ENCODE results near the gene NUBP2.

NUBP2 gene, protein sequence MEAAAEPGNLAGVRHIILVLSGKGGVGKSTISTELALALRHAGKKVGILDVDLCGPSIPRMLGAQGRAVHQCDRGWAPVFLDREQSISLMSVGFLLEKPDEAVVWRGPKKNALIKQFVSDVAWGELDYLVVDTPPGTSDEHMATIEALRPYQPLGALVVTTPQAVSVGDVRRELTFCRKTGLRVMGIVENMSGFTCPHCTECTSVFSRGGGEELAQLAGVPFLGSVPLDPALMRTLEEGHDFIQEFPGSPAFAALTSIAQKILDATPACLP

DNA sequence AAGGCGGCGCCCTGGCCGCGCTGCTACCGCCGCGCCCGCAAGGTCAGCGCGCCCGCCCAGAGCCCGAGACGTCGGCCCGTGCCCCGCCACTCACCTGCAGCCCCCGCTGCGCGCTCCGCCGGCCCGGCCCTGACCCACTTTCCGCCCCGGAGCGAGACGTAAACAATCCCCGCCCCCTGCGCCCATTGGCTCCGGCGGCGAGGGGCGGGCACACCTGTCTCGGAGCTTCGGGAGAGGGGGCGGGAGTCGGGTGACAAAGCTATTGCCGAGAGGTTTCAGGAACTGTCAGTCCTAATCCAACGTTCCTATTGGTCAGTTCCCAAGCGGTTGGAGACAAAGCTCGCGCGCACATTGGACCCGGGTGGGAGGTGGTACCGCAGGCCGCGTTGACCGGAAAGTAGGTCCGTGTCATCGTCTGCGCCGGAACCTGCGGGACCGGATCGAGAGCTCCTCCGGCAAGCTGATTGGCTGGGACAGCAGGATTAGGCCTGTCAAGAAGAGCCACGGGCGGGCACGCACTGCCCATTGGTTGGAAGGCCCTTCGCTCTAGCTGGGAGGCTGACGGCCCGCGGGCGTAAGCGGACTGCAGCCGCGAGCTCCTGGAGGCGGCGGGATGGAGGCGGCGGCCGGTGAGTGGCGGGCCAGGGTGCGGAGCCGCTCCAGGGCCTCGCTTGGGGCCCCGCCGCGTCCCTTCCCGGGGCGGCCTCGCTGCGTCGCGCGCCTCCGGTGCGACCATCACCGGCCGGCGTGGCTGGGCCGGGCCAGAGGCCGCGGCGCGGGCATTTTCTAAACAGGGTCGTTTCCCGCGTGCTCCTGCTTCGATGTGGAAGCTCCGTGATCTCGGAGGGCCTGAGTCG lies at the start of gene NUBP2, which contains the start of gene SPSB3:
Gene NUBP2, plus strand, starts transcription at position 553 of the 857 bp plus-strand sequence. Its CDS starts 61 bp downstream, at position 614.
Gene SPSB3, minus strand, starts transcription at position 164 of the 857 bp plus-strand sequence. CDS start 1,088 bp downstream, outside the sequence.
- DNase-seq: peak; percentile 99

DNA sequence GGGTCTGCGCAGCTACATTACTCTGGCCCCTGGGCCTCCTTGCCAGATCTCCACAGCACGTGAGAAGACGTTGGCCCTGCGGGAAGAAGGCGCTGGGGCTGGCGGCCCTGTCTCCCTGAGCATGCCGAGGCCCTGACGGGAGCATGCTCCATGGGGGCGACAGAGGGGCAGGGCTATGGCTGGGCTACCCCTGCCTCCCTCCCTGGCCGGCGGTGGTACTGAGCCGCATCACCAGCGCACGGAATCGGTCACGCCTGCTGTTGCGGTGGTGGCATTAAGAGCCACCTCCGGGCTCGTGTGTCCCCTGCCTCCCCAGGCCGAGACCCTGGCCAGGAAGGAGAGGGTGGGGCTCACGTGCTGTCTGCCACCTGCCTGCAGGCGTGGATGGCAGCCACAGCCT lies 48.6 kb upstream of the NUBP2 start:
- DNase-seq: no peak

DNA sequence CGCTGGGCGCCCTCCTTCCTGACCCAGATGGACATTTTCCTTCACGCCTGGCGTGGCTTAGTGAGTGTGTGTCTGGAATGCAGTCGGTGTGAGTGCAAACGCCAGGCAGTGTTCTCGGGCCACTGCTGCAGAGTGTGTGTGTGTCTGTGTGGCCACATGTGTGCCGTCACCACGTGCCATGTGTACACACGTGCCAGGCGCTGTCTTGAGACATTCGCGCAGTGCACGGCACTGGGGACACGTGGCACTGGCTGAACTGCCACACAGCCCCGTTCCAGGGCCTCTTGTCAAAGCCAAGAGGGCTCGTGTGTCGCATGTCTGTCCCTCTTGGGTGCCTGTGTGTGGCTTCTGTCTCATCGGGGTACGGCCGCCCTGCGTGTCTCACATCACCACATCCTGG lies 47.9 kb upstream of the NUBP2 start:
- no peak for DNase-seq

DNA sequence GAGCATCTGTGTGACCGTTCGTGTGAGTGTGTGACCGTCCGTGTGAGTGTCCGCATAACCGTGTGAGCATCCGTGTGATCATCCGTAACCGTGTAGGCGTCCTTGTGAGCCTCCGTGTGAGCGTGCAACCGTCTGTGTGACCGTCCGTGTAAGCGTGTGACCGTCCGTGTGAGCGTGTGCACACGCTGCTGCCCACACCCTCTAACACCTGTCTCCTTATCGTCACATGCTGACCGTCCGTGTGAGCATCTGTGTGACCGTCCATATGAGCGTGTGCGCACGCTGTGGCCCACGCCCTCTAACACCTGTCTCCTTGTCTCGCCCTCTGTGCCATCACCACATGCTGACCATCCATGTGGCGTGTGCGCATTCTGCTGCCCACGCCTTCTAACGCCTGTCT lies 42.5 kb upstream of the NUBP2 start:
- DNase-seq: no peak

DNA sequence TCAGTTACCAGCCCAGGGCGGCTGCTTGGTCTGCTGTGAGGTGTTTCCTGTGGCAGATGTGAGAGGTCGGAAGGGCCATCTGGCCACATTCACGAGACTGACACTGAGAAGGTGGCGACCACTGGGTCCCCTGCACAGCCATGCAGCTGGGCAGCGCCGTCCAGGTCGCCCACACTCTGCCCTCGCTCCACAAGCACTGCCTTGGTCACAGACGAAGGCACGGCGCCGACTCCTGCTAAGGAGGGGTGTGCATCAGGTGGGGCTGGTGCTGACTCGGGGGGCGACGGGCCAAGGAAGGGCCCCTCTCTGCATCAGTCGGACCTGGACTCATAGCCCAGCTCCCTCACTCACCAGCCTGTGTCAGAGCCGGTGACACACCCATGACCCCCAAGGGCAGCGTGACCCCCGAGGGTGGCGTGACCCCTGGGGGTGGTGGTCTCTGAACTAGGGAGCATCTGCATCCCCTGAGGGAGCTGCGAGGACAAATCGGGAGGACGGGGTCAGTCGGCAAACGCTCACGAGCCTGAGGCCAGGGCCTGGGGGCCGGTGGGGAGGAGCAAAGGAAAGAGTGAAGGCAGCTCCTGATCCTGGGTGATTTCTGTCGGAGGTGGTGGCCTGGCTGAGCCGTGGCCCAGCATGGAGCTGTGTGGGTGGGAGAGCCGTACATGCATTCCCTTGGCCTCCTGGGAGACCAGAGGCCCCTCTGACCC lies 41.8 kb upstream of the NUBP2 start:
- no peak for DNase-seq

DNA sequence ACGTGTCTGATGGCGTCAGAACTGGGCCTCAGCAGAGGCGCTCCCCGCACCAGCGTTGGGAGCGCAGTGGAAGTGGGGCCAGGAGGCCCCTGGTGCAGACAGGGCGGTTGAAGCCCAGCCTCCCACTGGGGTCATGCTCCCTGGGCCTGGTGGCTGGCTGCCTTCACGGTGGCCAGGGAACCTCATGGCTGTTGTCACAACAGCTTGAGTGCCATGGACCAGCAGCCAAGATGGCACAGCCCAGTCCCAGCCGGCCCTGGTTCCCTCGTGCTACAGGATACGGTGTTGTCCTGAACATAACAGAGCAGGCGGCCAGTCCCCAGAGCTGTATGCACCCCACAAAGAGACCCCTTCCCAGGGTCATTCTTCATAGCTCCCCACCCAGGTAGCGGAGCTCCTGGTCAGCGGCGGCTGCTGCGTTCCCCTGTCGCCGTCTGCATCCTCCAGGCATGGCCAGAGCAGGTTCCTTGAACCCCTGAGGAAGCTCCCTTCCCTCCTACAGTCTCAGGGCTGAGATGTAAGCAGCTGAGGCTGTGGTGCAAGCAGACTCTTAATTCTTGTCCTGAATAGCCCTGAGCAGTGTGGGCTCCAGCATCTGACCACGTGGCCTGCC lies 41.1 kb upstream of the NUBP2 start:
- no peak for DNase-seq

DNA sequence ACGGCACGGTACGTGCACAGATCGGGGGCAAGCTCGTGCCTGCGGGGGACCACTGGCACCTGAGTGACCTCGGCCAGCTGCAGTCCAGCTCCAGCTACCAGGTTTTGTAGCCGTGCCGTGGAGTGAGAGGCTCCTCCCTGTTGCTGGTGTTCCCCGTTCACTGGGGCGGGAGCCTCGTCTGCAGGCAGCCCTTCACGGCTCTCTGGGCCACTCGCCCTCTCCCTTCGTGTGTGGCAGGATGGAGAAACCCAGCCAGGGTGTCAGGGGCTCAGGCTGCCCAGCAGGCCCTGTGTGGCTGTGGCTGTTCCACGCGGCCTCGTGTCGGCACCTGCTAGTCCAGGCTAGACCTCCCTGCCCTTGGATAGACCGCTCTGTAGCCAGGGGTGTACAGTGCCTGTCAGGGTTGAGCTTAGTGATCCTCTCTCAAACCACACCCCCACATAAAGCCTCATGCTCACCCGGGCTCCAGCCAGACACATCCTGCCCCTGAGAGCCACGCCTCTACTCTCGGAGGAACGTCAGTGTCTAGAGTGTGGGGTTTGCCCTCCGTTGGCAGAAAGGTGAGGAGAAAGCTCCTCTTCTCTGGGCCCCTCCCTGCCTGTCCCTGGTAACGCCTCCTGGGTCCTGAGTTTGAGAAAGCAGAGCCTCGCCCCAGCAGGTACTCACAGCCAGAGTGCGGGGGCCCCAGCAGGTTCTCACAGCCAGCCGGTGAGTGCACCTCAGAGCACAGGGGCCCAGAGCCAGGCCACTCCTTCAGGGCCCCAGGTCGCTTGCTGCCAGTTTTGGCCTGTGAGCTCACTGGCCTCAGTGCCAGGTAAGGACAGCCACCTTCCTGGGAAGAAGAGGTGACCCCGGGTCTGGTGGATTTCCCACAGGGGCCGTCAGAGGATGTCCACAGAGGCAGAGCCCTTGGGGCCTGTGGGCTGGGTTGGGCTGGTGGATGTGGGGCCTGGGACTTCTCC lies 39.1 kb upstream of the NUBP2 start:
- no peak for DNase-seq

DNA sequence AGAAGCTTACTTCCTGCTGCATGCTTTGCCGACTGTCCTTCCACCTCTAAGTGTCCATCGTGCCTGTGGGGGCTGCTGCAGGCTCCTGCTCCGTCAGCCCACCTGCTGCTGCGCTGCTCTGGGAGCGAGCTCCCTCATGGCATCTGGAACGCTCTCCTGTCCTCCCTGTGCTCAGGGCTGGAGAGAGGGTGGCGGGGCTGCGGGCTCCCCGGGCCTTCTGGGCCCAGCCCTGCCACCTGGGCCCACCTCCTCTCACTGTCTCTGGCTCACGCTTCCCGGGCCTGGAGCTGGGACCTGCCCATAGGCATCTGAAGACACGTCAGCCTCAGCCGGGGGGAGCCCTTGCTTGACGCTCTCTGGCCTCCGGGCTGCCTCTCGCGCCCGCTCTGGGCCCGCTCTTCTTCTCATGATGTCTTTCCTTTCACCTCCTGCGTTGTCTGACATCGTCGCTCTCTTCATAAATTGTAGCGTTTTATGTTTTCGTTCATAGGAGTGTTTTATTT lies 38.4 kb upstream of the NUBP2 start:
- DNase-seq: no peak

DNA sequence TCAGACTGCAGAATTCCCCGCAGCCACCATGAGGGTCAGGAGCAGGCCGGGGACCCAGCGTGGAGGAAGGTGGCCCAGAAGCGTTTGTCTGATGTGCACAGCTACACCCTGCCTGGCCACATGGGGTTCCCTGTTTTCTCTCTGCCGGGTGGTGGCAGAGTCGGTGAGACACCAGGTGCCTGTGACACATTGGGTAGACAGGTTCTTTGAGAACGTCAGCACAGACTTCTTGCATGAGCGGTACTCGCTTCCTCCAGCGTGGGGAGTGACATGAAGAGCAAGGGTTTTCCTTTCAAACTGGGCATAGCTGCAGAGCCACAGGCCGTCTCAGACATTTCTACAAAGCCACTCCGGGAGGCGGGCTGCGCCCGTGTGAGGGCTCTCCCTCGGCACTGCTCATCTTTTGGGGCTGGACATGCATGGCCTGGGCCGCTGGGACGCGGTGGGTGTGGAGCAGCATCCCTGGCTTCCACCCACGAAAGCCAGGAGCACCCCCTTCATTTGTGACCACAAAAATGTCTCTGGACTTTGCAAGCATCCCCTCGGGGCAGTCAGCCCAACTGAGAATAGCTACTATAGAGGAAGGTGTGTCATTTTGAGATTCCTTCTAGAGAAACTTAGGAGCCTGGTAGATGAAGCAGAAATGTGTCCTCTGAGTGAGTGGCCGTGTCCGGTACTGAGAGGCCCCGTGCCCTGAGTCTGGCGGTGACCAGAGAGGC lies 37.4 kb upstream of the NUBP2 start:
- no peak for DNase-seq

DNA sequence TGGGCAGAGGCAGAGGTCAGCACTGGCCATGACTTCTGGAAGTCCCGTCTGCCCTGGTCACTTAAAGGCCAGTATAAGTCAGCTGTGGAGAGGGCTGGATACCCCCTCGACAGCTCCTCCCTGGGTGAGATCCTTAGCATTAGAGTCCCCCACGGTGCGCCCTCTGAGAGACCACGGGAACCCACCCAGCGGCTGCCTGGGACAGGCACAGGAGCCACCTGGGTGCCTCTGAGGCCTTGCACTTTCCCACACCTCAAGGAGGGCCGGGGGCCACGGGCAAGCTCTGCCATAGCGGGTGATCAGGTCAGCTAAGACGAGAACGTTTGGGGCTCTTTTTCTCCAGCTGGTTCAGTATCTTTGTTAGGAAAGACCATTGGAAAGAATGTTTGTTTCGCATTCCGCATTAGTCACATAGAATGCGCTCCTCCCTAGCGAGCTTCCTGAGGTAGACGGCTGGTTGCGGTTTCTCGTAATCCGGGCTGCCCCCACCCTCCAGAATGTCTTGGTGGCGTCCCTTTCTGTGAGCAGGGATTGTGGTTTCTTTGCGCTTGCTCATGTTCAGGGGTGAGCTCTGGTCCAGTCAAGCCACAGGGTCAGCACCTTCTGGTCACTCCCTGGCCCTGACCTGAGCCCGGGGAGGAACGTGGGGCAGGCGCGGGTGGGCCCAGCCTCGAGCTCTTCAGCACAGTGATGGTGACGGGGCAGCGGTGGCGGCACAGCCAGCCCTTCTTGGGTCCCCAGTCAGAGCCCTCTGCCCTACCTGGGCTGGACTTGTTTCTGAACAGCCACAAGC lies 36.7 kb upstream of the NUBP2 start:
- no peak for DNase-seq

DNA sequence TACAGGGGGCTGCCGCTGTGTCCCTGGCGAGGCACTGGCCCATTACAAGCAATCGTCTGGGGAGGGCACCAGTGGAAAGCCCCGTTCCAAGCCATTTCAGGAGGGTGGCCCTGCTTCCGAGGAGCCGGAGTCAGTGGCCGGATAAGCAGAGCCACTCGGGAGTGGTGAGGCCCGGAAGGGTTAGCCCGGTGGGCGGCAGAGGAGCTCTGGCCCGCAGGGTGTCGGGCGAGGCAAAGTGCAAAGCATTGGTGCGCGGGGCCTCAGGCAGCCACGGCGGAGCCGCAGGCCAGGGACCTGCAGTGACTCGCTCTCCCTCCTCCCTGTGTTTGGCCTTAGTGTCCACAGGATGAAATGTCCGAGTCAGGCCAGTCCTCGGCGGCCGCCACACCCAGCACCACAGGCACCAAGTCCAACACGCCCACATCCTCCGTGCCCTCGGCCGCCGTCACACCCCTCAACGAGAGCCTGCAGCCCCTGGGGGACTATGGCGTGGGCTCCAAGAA lies 36.0 kb upstream of the NUBP2 start:
- no peak for DNase-seq

DNA sequence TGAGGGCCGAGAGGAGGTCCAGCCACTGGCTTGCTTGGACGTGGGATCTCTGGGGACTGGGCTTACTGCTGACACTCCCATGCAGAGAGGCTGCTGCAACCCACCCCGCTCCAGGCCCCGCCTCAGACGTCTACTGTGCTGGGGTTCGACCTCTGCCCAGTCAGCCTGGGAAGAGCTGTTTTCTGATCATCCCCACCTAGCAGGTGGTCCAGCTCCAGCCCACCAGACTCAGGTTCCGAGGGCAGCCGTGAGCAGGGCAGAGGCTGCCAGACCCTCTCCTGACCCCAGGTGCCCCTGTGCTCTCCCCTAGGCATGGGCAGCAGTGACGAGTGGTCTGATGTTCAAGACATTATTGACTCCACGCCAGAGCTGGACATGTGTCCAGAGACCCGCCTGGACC lies 34.8 kb upstream of the NUBP2 start:
- DNase-seq: no peak

DNA sequence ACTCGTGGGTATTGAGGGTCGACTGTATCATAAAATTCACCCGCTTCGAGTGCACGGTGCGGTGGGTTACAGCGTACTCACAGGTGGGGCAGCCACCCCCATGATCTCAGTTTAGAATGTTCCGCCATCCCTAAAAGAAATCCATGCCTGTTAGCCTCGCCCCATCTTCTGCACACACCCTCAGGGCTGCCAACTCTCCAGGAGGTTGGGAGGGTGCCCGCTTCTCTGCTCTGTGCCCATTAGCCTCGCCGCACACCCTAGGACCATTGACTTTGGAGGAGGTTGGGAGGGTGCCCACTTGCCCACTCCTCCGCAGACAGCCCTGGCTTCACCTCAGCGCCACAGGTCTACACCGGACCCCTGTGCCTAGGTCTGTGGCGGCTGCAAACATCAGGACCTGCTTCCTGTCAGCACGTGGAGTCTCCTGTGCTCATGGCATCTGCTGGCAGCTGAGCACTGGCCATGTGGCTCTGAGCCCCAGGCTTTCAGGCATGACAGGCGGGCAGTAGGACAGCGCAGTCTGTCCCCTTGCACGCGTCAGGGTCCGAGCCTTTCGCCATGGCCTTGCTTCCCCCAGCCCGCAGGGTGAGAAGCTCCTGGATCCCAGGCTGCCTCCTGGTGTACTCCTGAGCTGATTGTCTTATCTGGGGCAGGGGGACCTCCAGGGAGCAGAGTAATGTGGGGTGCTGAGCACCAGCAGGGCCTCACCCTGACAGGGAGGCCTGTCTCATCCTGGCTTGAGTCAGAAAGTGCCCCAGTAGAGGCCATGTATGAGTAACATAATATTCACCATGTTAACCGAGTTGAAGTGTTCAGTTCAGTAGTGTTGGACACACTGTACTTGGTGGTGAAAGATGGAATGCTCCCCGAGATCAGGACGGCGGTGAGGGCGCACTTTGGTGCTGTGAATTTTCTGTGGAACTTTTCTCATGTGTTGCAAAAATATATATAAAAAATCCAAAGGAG lies 33.3 kb upstream of the NUBP2 start:
- DNase-seq: no peak

DNA sequence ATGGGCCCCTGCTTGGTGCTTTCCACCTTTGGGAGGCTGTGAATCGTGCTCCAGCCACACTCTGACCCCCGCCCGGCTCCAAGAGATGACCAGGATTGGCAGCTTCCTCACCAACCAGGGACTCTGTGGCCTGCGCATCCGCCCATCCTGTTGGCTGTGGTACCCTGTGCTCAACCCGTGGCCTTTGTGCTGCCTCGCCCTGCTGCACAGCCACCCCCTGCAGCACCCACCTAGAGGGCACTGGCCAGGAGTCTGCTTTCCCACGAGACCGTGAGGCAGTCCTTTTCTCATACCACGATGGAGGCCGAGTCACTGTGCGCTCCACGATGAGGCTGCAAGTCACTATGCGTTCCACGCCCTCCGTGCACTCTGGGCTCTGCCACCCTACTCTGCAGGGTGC lies 30.8 kb upstream of the NUBP2 start:
- DNase-seq: no peak

DNA sequence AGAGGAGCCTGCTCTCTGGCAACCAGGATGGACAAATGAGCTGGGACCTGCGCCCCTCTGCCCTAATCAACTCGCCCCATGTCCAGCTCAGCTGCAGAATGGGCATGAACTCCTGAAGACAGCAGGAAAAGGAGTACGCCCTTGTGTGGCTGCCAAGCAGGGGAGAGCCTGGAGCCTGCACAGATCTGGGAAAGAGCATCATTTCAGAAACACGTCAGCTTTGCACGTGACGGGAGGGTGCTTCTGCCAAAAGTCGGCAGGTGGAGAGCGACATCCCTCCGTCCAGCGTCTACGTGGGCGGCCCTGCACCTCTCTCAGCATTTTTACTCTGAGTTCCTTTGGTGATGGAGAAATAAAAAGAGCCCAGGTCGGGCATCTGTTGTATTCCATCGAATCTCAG lies 29.9 kb upstream of the NUBP2 start:
- no peak for DNase-seq

DNA sequence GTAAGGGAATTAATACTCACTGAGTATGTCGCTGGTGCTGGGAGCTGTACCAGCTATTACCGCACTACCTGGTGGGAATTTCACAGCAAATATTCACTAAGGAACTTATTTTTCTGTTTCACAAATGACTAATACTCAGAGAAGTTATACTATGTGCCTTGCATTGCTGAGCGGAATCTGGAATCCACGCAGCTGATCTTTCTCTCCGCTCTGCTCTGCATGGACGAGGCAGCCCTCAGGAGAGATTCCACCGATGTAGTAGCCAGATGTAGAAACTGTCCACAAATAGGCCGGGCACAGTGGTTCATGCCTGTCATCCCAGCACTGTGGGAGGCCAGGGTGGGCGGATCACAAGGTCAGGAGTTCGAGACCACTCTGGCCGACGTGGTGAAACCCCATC lies 28.6 kb upstream of the NUBP2 start:
- DNase-seq: no peak

DNA sequence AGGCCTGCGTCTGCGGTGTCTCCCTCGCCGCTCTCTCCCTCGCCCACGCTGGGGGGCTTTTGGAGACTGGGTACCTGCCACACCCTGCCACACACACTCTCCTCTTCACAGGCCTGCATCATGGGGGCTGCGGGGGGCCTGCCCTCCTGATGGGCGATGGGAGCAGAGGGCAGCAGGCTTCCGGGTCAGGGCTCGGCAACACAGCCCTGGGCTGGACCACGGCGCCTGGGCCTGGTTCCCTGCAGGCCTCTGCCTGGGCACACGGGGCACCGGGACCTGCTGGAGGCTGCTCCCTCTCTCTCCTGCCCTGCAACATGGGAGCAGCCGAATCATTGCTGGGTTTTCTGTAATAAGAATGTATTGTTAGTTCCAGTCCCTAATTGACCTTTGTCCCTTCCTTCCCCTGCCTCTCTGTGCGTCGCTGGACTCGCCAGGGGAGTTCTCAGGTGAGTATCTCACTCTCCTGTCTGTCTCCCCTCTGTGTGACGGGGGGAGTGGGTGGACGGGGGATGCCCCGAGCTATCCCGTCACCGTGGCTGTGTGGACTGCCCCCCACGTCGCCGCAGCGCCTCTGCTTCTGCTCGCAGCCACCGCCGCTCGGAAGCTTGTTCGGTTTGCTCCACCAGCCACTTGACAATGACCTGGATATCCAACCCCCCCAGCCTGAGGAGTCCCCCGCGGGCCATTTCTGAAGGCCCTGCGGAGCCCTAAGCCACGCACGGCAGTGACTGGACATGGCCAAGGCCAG lies 24.9 kb upstream of the NUBP2 start:
- DNase-seq: no peak

DNA sequence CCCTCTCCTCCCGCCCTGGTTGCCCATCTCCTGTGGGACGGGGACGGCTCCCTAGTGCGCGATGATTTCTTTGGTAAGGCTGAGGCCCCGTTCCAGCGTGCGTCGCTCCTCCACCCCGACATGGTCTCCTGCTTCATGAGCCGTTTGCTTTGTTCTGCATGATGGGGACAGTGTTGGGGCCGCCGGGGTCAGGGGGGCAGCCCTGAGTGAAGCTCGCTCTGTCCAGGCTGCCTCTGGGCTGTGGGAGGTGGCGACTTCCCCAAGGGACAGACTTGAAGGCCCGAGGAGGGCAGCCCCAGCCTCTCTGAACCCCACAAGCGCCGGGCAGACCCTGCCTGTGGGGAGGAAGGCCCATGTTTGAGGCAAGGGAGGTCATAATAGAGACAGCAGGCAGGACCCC lies 23.8 kb upstream of the NUBP2 start:
- DNase-seq: no peak

Data from GF-D8 (cell line).